ENCODE results near the gene NPFF. TPM values are rescaled to one million over a fixed set of nuclear protein-coding genes. Genes with fewer than 3 reads are reported as not detected.

NPFF gene
- total and polyA plus RNA-seq, 10 of the 15 experiments (the other 5 are each of a cell fraction or from before 2014, with no cell fraction given), result 0.21 to 0.69 (median 0.23) TPM; not detected in 7

GRCh38 chr12:53500776-53501614 is 6.3 kb downstream of the NPFF start, which contains the start of gene TARBP2 (continued):
- peak; percentile 14 for TF ChIP-seq PBX3 (IDR thresholded peaks at IDR 0.05; ENCODE audit: insufficient replicate concordance, low read depth, low read length)
- TF ChIP-seq SMAD5 (IDR thresholded peaks at IDR 0.05; ENCODE audit: low read depth), result peak; percentile 74
- peak; percentile 87; the same call in 1 of the 2 replicates for TF ChIP-seq CHD2 (IDR thresholded peaks at IDR 0.05; ENCODE audit: borderline replicate concordance, low read depth, low read length)
- TF ChIP-seq RFX5 (IDR thresholded peaks at IDR 0.05; ENCODE audit: low read depth, low read length), result peak; percentile 89
- no peak for TF ChIP-seq SMAD1 (IDR thresholded peaks at IDR 0.05; ENCODE audit: low read depth, partially characterized antibody)
- TF ChIP-seq ATF2 (IDR thresholded peaks at IDR 0.05; ENCODE audit: low read length), result no peak
- no peak for TF ChIP-seq RCOR1 (conservative IDR thresholded peaks at IDR 0.05; ENCODE audit: low read depth, low read length)
- TF ChIP-seq SREBF2 (IDR thresholded peaks at IDR 0.05; ENCODE audit: low read length), result no peak; the same call in 1 of the 2 replicates
- no peak for TF ChIP-seq MTA3 (IDR thresholded peaks at IDR 0.05; ENCODE audit: borderline replicate concordance, low read length)
- TF ChIP-seq ZBTB11 (CRISPR knock-in tag; IDR thresholded peaks at IDR 0.05), result no peak
- TF ChIP-seq SREBF1 (IDR thresholded peaks at IDR 0.05; ENCODE audit: low read length), result peak; percentile 42; the same call in 1 of the 2 replicates
- TF ChIP-seq BACH1 (IDR thresholded peaks at IDR 0.05; ENCODE audit: borderline replicate concordance), result peak; percentile 54; the same call in 1 of the 2 replicates
- no peak for TF ChIP-seq BCL3 (IDR thresholded peaks at IDR 0.05; ENCODE audit: borderline replicate concordance, insufficient read depth, low read depth, low read length, poor library complexity, severe bottlenecking)
- TF ChIP-seq NR2C2 (IDR thresholded peaks at IDR 0.05; ENCODE audit: borderline replicate concordance, control insufficient read depth, insufficient read length, low read depth), result no peak
- peak; percentile 46; the same call in 1 of the 2 replicates for TF ChIP-seq NR2F1 (conservative IDR thresholded peaks at IDR 0.05)
- TF ChIP-seq RAD51 (IDR thresholded peaks at IDR 0.05), result no peak
- TF ChIP-seq CREB1 (IDR thresholded peaks at IDR 0.05; ENCODE audit: low read depth), result peak; percentile 98
- TF ChIP-seq SP1 (IDR thresholded peaks at IDR 0.05; ENCODE audit: low read depth, low read length), result peak; percentile 94
- peak; percentile 93 for TF ChIP-seq CREM (IDR thresholded peaks at IDR 0.05; ENCODE audit: low read depth)
- no peak for TF ChIP-seq ZNF24 (IDR thresholded peaks at IDR 0.05)
- TF ChIP-seq MEF2B (IDR thresholded peaks at IDR 0.05; ENCODE audit: partially characterized antibody, poor library complexity, severe bottlenecking), result peak; percentile 56
- peak; percentile 61; the same call in 1 of the 2 replicates for TF ChIP-seq MXI1 (IDR thresholded peaks at IDR 0.05; ENCODE audit: low read depth, low read length)
- no peak for TF ChIP-seq MTA2 (IDR thresholded peaks at IDR 0.05; ENCODE audit: low read depth)
- TF ChIP-seq SIN3A (IDR thresholded peaks at IDR 0.05; ENCODE audit: low read depth, low read length), result peak; percentile 90; the same call in 1 of the 2 replicates

All from GM12878 (cell line).